Hair follicular keratinocyte (primary cell): ENCODE results near the gene ALG9. TPM values are rescaled to one million over a fixed set of nuclear protein-coding genes. Genes with fewer than 3 reads are reported as not detected.

Source experiments
- total RNA-seq: library from RNA; depleted of rRNA; stranded (reverse); fragments of >200 nt; gene quantifications from 2 replicates; pipeline ENCODE4 v1.2.3, GENCODE V29; 2015

Gene ALG9
- 26.5 and 30.0 TPM in 2 replicates for total RNA-seq

GRCh38 chr11:111870886-111871692, at the start of gene ALG9:
Gene ALG9 (minus strand): TSS chr11:111871581. CDS start chr11:111871482, 99 bp downstream.

GRCh38 chr11:111918390-111919256, 47.2 kb upstream of the ALG9 start, which contains the start of gene C11orf52:
Gene C11orf52 (plus strand): TSS chr11:111918913. CDS start chr11:111918973, 60 bp downstream.

GRCh38 chr11:111912535-111912934, 41.2 kb upstream of the ALG9 start, which contains the start of gene HSPB2:
Gene HSPB2 (plus strand): TSS chr11:111912734. CDS start chr11:111912830, 96 bp downstream.

GRCh38 chr11:111911563-111912401, 40.4 kb upstream of the ALG9 start, which contains the start of gene CRYAB:
Gene CRYAB (minus strand): TSS chr11:111911770. CDS start chr11:111911724, 46 bp downstream.

GRCh38 chr11:111878849-111879636, 7.7 kb upstream of the ALG9 start, which contains the start of the genes CFAP68 and FDXACB1:
Gene CFAP68 (plus strand): TSS chr11:111879541. CDS start chr11:111879561, 20 bp downstream.
Gene FDXACB1 (minus strand): TSS chr11:111879165. CDS start chr11:111879132, 33 bp downstream.

GRCh38 chr11:111765984-111766833, 105.2 kb downstream of the ALG9 start, which contains the start of gene PPP2R1B:
Gene PPP2R1B (minus strand): TSS chr11:111766389. CDS start chr11:111766361, 28 bp downstream.

Other genes with a start within 250 kb of the ALG9 start
- 22.6 and 27.9 TPM in 2 replicates for gene PPP2R1B, start 105.2 kb downstream of the ALG9 start, total RNA-seq
- gene FDXACB1, start 7.6 kb upstream of the ALG9 start, total RNA-seq, result 3.0 and 6.0 TPM in 2 replicates
- 16.4 and 29.9 TPM in 2 replicates for gene CFAP68, start 8.0 kb upstream of the ALG9 start, total RNA-seq
- gene CRYAB, start 40.2 kb upstream of the ALG9 start, total RNA-seq, result 2.8 and 6.6 TPM in 2 replicates
- not detected in 2 replicates for gene HSPB2, start 41.2 kb upstream of the ALG9 start, total RNA-seq
- gene C11orf52, start 47.3 kb upstream of the ALG9 start, total RNA-seq, result 1.2 TPM in 1 of 2 replicates, not detected in the other
- gene DIXDC1, start 65.8 kb upstream of the ALG9 start, total RNA-seq, result 7.3 and 7.8 TPM in 2 replicates
- 33.7 and 38.3 TPM in 2 replicates for gene DLAT, start 153.8 kb upstream of the ALG9 start, total RNA-seq
- gene PIH1D2, start 202.4 kb upstream of the ALG9 start, total RNA-seq, result 0.39 and 1.3 TPM in 2 replicates
- gene NKAPD1, start 202.7 kb upstream of the ALG9 start, total RNA-seq, result 11.1 and 14.9 TPM in 2 replicates
- 30.9 and 42.5 TPM in 2 replicates for gene TIMM8B, start 215.2 kb upstream of the ALG9 start, total RNA-seq
- 86.8 and 103 TPM in 2 replicates for gene SDHD, start 215.3 kb upstream of the ALG9 start, total RNA-seq